H1 (cell line): ENCODE data around the gene RTCA. TPM values are rescaled to one million over a fixed set of nuclear protein-coding genes. Genes with fewer than 3 reads are reported as not detected.
"Not testable (repeated sequence)": the region's sequence is repeated elsewhere in the genome, so short reads cannot be mapped to it uniquely, and the experiment has no call there.

ENCODE experiments used
- CTCF ChIA-PET: fragments of 300-600 bp; sonication (Branson Sonifier 250); formaldehyde crosslinking; loops from one replicate; lab custom pipeline; 2021; ENCODE audit not compliant: partially characterized antibody; lab: Charles Lee
- POLR2A ChIA-PET: fragments of 300-600 bp; sonication (Branson Sonifier 250); formaldehyde crosslinking; loops from one replicate; lab custom pipeline; 2021; ENCODE audit warnings: inconsistent platforms; ENCODE audit not compliant: partially characterized antibody; lab: Charles Lee
- DNase-seq, 2 experiments: peaks; one replicate each; pipeline versions ENCODE4 v3.0.0 to v3.0.0-alpha.2; 2010 to 2022; ENCODE audit warnings: low spot score in 2 of 2, low read depth in 1 of 2, mixed read lengths in 1 of 2
- FAIRE-seq: peaks from 2 replicates; lab custom pipeline; 2011; peaks lifted over from hg19 to GRCh38; lab: Jason Lieb, UNC
- H2AFZ ChIP-seq: 2 replicates; pipeline ENCODE4 v1.8.1; 2012; ENCODE audit warnings: low read length, inconsistent platforms
- H2AK5ac ChIP-seq: 2 replicates; pipeline ENCODE4 v1.6.1; 2013; ENCODE audit warnings: low read depth, low read length
- H2BK120ac ChIP-seq: replicated peaks from 2 replicates; pipeline ENCODE3; 2013; ENCODE audit warnings: low read depth, low read length, inconsistent platforms
- H2BK12ac ChIP-seq: 2 replicates; pipeline ENCODE4 v1.6.1; 2013; ENCODE audit warnings: low read depth, low read length
- H2BK15ac ChIP-seq: 2 replicates; pipeline ENCODE4 v1.6.1; 2013; ENCODE audit warnings: low read length
- H2BK20ac ChIP-seq: 2 replicates; pipeline ENCODE4 v1.6.1; 2013; ENCODE audit warnings: low read length
- H2BK5ac ChIP-seq: 2 replicates; pipeline ENCODE4 v1.6.1; 2013; ENCODE audit warnings: low read depth, low read length
- H3K14ac ChIP-seq: 2 replicates; pipeline ENCODE4 v1.6.1; 2013; ENCODE audit warnings: inconsistent platforms; ENCODE audit not compliant: insufficient read length
- H3K18ac ChIP-seq: 2 replicates; pipeline ENCODE4 v1.6.1; 2013; ENCODE audit warnings: low read length; ENCODE audit errors: extremely low read depth
- H3K23ac ChIP-seq: 2 replicates; pipeline ENCODE4 v1.6.1; 2013; ENCODE audit warnings: inconsistent platforms; ENCODE audit not compliant: insufficient read length
- H3K23me2 ChIP-seq: 2 replicates; pipeline ENCODE4 v1.6.1; 2013; ENCODE audit warnings: low read depth, low read length
- H3K27ac ChIP-seq: 2 replicates; pipeline ENCODE4 v1.6.1; 2011; ENCODE audit warnings: low read depth, low read length, inconsistent platforms
- H3K27me3 ChIP-seq, 4 experiments: replicated peaks in 1 of 4; 1 replicate in 1 of 4; 2 replicates in 3 of 4; pipeline versions ENCODE4 v1.6.1 to v1.8.1; 2011 to 2013; ENCODE audit warnings: low read length in 3 of 4, mild to moderate bottlenecking in 3 of 4, inconsistent platforms in 2 of 4, mixed read lengths in 2 of 4, moderate library complexity in 1 of 4; ENCODE audit not compliant: control insufficient read depth in 3 of 4, insufficient read depth in 3 of 4; ENCODE audit errors: extremely low read depth in 1 of 4
- H3K36me3 ChIP-seq, 4 experiments: 2 replicates each; pipeline versions ENCODE4 v1.6.1 to v1.8.1; 2011 to 2013; ENCODE audit warnings: mild to moderate bottlenecking in 4 of 4, low read length in 3 of 4, moderate library complexity in 2 of 4, control low read depth in 1 of 4, inconsistent platforms in 1 of 4; ENCODE audit not compliant: insufficient read depth in 4 of 4, control insufficient read depth in 2 of 4
- H3K4ac ChIP-seq: replicated peaks from 2 replicates; pipeline ENCODE3; 2013; ENCODE audit warnings: low read length, low read depth, mixed read lengths, inconsistent platforms; ENCODE audit not compliant: insufficient read length
- H3K4me1 ChIP-seq, 4 experiments: replicated peaks in 1 of 4; 1 replicate in 1 of 4; 2 replicates in 3 of 4; pipeline versions ENCODE4 v1.6.1 to v1.8.1; 2011 to 2013; ENCODE audit warnings: low read length in 3 of 4, inconsistent platforms in 2 of 4, mixed read lengths in 1 of 4; ENCODE audit not compliant: insufficient read depth in 4 of 4, control insufficient read depth in 3 of 4
- H3K4me2 ChIP-seq, 2 experiments: 2 replicates each; pipeline versions ENCODE4 v1.6.1 to v1.8.1; 2011 to 2013; ENCODE audit warnings: low read depth in 2 of 2, low read length in 2 of 2, control low read depth in 1 of 2, inconsistent platforms in 1 of 2, mild to moderate bottlenecking in 1 of 2; ENCODE audit not compliant: insufficient read depth in 1 of 2
- H3K4me3 ChIP-seq, 4 experiments: fragments of 200-600, 300-600 bp in 1 of 4; sonication (generic), shearing (Covaris generic), sonication (Bioruptor Twin) in 1 of 4; 2 replicates each; pipeline versions ENCODE4 v1.5.1 to v1.8.1; 2011 to 2016; ENCODE audit warnings: low read length in 4 of 4, low read depth in 3 of 4, control low read depth in 2 of 4, inconsistent platforms in 2 of 4, mild to moderate bottlenecking in 2 of 4, mixed read lengths in 1 of 4, moderate library complexity in 1 of 4; ENCODE audit not compliant: insufficient read depth in 2 of 4; ENCODE audit errors: extremely low read depth in 1 of 4
- H3K56ac ChIP-seq: replicated peaks from 2 replicates; pipeline ENCODE3; 2013; ENCODE audit warnings: low read depth, mild to moderate bottlenecking, mixed read lengths, low read length, inconsistent platforms; ENCODE audit not compliant: insufficient read length
- H3K79me1 ChIP-seq: 2 replicates; pipeline ENCODE4 v1.6.1; 2013; ENCODE audit warnings: low read depth, low read length, control low read depth
- H3K79me2 ChIP-seq, 2 experiments: 2 replicates each; pipeline versions ENCODE4 v1.6.1 to v1.8.1; 2012 to 2013; ENCODE audit warnings: low read length in 2 of 2, mild to moderate bottlenecking in 2 of 2, inconsistent platforms in 1 of 2; ENCODE audit not compliant: insufficient read depth in 2 of 2, control insufficient read depth in 1 of 2
- H3K9ac ChIP-seq, 4 experiments: replicated peaks in 1 of 4; 1 replicate in 1 of 4; 2 replicates in 3 of 4; pipeline versions ENCODE4 v1.6.1 to v1.8.1; 2011 to 2013; ENCODE audit warnings: low read depth in 3 of 4, low read length in 3 of 4, control low read depth in 2 of 4, mild to moderate bottlenecking in 2 of 4, moderate library complexity in 2 of 4, inconsistent platforms in 1 of 4; ENCODE audit errors: extremely low read depth in 1 of 4
- H3K9me3 ChIP-seq, 2 experiments: 2 replicates each; pipeline versions ENCODE4 v1.6.1 to v1.8.1; 2012 to 2013; ENCODE audit warnings: mild to moderate bottlenecking in 2 of 2, moderate library complexity in 2 of 2, control low read depth in 1 of 2, inconsistent platforms in 1 of 2, low read depth in 1 of 2, low read length in 1 of 2, mixed read lengths in 1 of 2; ENCODE audit not compliant: insufficient read depth in 2 of 2
- H4K20me1 ChIP-seq, 2 experiments: replicated peaks in 1 of 2; 2 replicates each; pipeline versions ENCODE3 to v1.8.1; 2011 to 2013; ENCODE audit warnings: inconsistent platforms in 2 of 2, low read length in 2 of 2, mild to moderate bottlenecking in 1 of 2; ENCODE audit not compliant: insufficient read depth in 2 of 2, control insufficient read depth in 1 of 2
- H4K5ac ChIP-seq: 2 replicates; pipeline ENCODE4 v1.6.1; 2013; ENCODE audit warnings: low read length, low read depth, mixed read lengths, inconsistent platforms; ENCODE audit not compliant: insufficient read length
- H4K8ac ChIP-seq: 2 replicates; pipeline ENCODE4 v1.8.0; 2013; ENCODE audit warnings: mild to moderate bottlenecking, moderate library complexity, low read length, inconsistent platforms; ENCODE audit not compliant: insufficient read depth; ENCODE audit errors: extremely low read depth
- H4K91ac ChIP-seq: replicated peaks from 2 replicates; pipeline ENCODE3; 2013; ENCODE audit warnings: low read length, mixed read lengths, inconsistent platforms; ENCODE audit not compliant: insufficient read length
- WGBS, 2 experiments: shearing (Covaris generic) in 1 of 2; methylation state at CpG; one replicate each; pipeline versions ENCODE4 v1.1.6 to v1.1.7; 2013 to 2015; ENCODE audit warnings: low lambda C conversion rate in 2 of 2, mixed read lengths in 2 of 2, inconsistent platforms in 1 of 2, low coverage in 1 of 2, missing lambda C conversion rate in 1 of 2; ENCODE audit not compliant: insufficient replicate concordance in 2 of 2, insufficient coverage in 1 of 2, insufficient read length in 1 of 2; ENCODE audit errors: extremely low coverage in 1 of 2, missing lambda C conversion rate in 1 of 2; 5-methylcytosine and 5-hydroxymethylcytosine counted together
- polyA plus RNA-seq, 7 experiments: library from polyadenylated mRNA; depleted of rRNA in 3 of 7; stranded (reverse) in 5 of 7; unstranded in 2 of 7; fragments of >200 nt in 5 of 7; fragments of 200-250 nt in 2 of 7; gene quantifications; 1 replicate in 5 of 7; 2 replicates in 1 of 7; 4 replicates in 1 of 7; pipeline versions ENCODE4 v1.2.1 to v1.2.3, GENCODE V29; 2011 to 2013; ENCODE audit warnings: missing spikeins in 2 of 7, mixed read lengths in 2 of 7
- total RNA-seq: library from RNA; stranded (reverse); fragmentation: NEBNext Ultra II Directional; extraction: Animal tissue kit (Norgen Biotek cat#: 25700); gene quantifications from 2 replicates; pipeline ENCODE4 v1.2.1, GENCODE V29; 2021

Gene RTCA
- total and polyA plus RNA-seq, 2 of the 8 experiments (the other 6 are each of a cell fraction or from before 2014, with no cell fraction given), result 13.8 to 31.6 TPM

DNA sequence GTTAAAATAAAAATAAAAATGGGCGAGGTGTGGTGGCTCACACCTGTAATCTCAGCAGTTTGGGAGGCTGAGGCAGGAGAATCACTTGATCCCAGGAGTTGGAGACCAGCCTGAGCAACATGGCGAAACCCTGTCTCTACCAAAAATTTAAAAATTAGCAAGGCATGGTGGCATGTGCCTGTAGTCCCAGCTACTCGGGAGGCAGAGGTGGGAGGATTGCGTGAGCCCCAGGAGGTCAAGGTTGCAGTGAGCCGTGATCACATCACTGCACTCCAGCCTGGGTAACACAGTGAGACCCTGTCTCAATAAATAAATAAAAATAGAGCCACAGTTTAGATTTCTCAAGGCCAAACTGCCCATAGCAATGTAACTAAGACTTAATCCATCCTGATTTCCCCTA, 9.7 kb upstream of the RTCA start:
- not testable (repeated sequence) for H3K36me3 ChIP-seq, H3K14ac ChIP-seq, H3K23me2 ChIP-seq, H2BK15ac ChIP-seq, H3K18ac ChIP-seq, H4K91ac ChIP-seq, H3K9ac ChIP-seq, H2BK12ac ChIP-seq, H3K23ac ChIP-seq, H3K27me3 ChIP-seq, H2AFZ ChIP-seq, H2BK120ac ChIP-seq, H3K79me2 ChIP-seq, H2BK5ac ChIP-seq, H2BK20ac ChIP-seq, H4K20me1 ChIP-seq, H3K4me3 ChIP-seq, H3K79me1 ChIP-seq, H3K4me2 ChIP-seq, H2AK5ac ChIP-seq, H4K5ac ChIP-seq, H3K27ac ChIP-seq, DNase-seq, H3K56ac ChIP-seq, H4K8ac ChIP-seq, H3K9me3 ChIP-seq, FAIRE-seq, H3K4ac ChIP-seq, H3K4me1 ChIP-seq
- CTCF ChIA-PET, result interaction anchor here (1.2 to 1.7 kb wide), 3 partner anchors 10 to 205 kb away, joined by 3 to 6 read pairs (median 5); partner anchors contain the start of gene RTCA
- 89% methylated on average over 5 of the region's 5 CpGs; no CpG with 5 or more reads in 1 of the 2 experiments for WGBS, 2 experiments
- POLR2A ChIA-PET, result interaction anchor here (1.4 to 2.6 kb wide), 2 partner anchors 9 to 10 kb away, joined by 3 to 13 read pairs; partner anchors contain the start of gene RTCA

DNA sequence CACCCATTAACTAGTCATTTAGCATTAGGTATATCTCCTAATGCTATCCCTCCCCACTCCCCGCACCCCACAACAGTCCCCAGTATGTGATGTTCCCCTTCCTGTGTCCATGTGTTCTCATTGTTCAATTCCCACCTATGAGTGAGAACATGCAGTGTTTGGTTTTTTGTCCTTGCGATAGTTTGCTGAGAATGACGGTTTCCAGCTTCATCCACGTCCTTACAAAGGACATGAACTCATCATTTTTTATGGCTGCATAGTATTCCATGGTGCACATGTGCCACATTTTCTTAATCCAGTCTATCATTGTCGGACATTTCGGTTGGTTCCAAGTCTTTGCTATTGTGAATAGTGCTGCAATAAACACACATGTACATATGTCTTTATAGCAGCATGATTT, 7.6 kb upstream of the RTCA start:
- H2BK120ac ChIP-seq, H3K56ac ChIP-seq, H4K5ac ChIP-seq, H2BK20ac ChIP-seq, H4K20me1 ChIP-seq, H3K4me2 ChIP-seq, H2AFZ ChIP-seq, POLR2A ChIA-PET, H3K9ac ChIP-seq, H4K8ac ChIP-seq, H2AK5ac ChIP-seq, H3K36me3 ChIP-seq, H3K4ac ChIP-seq, DNase-seq, H3K4me3 ChIP-seq, H4K91ac ChIP-seq, H3K79me1 ChIP-seq, H3K9me3 ChIP-seq, H3K14ac ChIP-seq, H3K4me1 ChIP-seq, H3K27ac ChIP-seq, H3K23ac ChIP-seq, FAIRE-seq, H2BK5ac ChIP-seq, H3K23me2 ChIP-seq, H2BK15ac ChIP-seq, H2BK12ac ChIP-seq, H3K27me3 ChIP-seq, H3K79me2 ChIP-seq, H3K18ac ChIP-seq: not testable (repeated sequence)
- 83% methylated on average over 6 of the region's 6 CpGs; no CpG with 5 or more reads in 1 of the 2 experiments for WGBS, 2 experiments
- CTCF ChIA-PET, result interaction anchor here (0.7 kb wide), 1 partner anchor 14 kb away, joined by 3 read pairs; no protein-coding TSS in a partner anchor
